ENCODE data around the gene TRIL. TPM values are rescaled to one million over a fixed set of nuclear protein-coding genes. Genes with fewer than 3 reads are reported as not detected.

Gene TRIL
- polyA plus RNA-seq, 3 donors, result 53.4 to 70.2 (median 53.5) TPM

DNA sequence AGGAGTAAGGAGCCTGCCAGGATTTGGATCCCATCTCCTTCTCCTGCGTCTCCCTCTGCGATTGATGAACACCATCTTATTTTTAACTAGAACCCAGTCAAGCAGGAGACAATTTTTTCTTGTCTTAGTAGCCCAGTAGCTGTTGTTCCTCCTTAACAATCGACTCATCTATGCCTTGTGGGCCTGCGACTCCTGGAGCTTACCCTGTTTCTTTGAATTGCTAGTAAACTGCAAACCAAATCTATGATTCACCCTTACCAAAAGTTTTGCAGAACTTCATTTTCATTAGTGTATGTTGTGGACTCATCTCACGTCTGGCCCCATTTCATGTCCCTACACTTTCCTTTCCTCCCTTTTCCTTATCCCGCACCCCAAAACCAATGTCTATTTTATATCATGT lies 37.7 kb downstream of the TRIL start:
- DNase-seq (ENCODE audit: extremely low read depth in 1 of 11, low read depth in 9 of 11, low spot score in 4 of 11), result no peak

- no peak for DNase-seq (ENCODE audit: extremely low read depth in 1 of 11, low read depth in 9 of 11, low spot score in 4 of 11)
Measured at GRCh38 chr7:28919510-28919909, 38.6 kb downstream of the TRIL start.

- no peak for DNase-seq (ENCODE audit: extremely low read depth in 1 of 11, low read depth in 9 of 11, low spot score in 4 of 11)
Measured at GRCh38 chr7:28908775-28909174, 49.4 kb downstream of the TRIL start.

- DNase-seq (ENCODE audit: extremely low read depth in 1 of 11, low read depth in 9 of 11, low spot score in 4 of 11), result no peak
Measured at GRCh38 chr7:28905464-28905863, 52.7 kb downstream of the TRIL start.

GRCh38 chr7:28904578-28905048 lies 53.5 kb downstream of the TRIL start:
- peak in 2 of 11 donors; percentile 18 to 52 for DNase-seq (ENCODE audit: extremely low read depth in 1 of 11, low read depth in 9 of 11, low spot score in 4 of 11)

- DNase-seq (ENCODE audit: extremely low read depth in 1 of 11, low read depth in 9 of 11, low spot score in 4 of 11), result no peak
Measured at GRCh38 chr7:28903730-28904577, 54.2 kb downstream of the TRIL start.

Other genes with a start within 250 kb of the TRIL start
- 10 to 100 TPM; 51.6 to 56.7 (median 51.6) TPM for gene CPVL, start 188.2 kb upstream of the TRIL start, polyA plus RNA-seq (ENCODE audit: insufficient read length in 3 of 3)
- gene CHN2, start 236.4 kb upstream of the TRIL start, polyA plus RNA-seq (ENCODE audit: insufficient read length in 3 of 3), result 10 to 100 TPM; 16.7 to 19.2 (median 18.1) TPM

Measured in renal cortex interstitium (tissue), 11 donors.